HepG2 (cell line): Measurements from ENCODE around the gene CIROP. TPM values are rescaled to one million over a fixed set of nuclear protein-coding genes. Genes with fewer than 3 reads are reported as not detected.

ENCODE experiments used
- BCL6 ChIP-seq: IDR thresholded peaks from 2 replicates; pipeline ENCODE4 v1.6.1; 2016; ENCODE audit warnings: missing genetic modification reagents, missing compliant biosample characterization
- FOSL2 ChIP-seq: sonication (generic); formaldehyde crosslinking; IDR thresholded peaks from 2 replicates; pipeline ENCODE4 v1.4.0; 2020; ENCODE audit warnings: missing genetic modification reagents
- HHEX ChIP-seq: IDR thresholded peaks from 2 replicates; pipeline ENCODE4 v1.6.1; 2016; ENCODE audit warnings: control low read depth
- MYPOP ChIP-seq: sonication (generic); formaldehyde crosslinking; IDR thresholded peaks from 2 replicates; pipeline ENCODE4 v1.8.1; 2023; ENCODE audit warnings: mild to moderate bottlenecking, moderate library complexity, missing genetic modification reagents
- POLR2AphosphoS5 ChIP-seq: IDR thresholded peaks from 2 replicates; pipeline ENCODE4 v1.6.1; 2012; ENCODE audit warnings: low read depth, low read length
- RFX5 ChIP-seq: IDR thresholded peaks from 2 replicates; pipeline ENCODE4 v1.6.1; 2011; ENCODE audit warnings: low read depth, low read length, improper control_type of control experiment
- SCMH1 ChIP-seq: sonication (generic); formaldehyde crosslinking; IDR thresholded peaks from 2 replicates; pipeline ENCODE4 v1.9.0; 2021; ENCODE audit warnings: missing genetic modification reagents, mild to moderate bottlenecking, borderline replicate concordance
- SSRP1 ChIP-seq: IDR thresholded peaks from 2 replicates; pipeline ENCODE4 v1.6.1; 2016; ENCODE audit warnings: control low read depth
- STAG1 ChIP-seq: sonication (generic); formaldehyde crosslinking; IDR thresholded peaks from 2 replicates; pipeline ENCODE4 v1.4.0; 2020; ENCODE audit warnings: missing genetic modification reagents
- TBL1XR1 ChIP-seq: fragments of 150-350 bp; IDR thresholded peaks from 2 replicates; pipeline ENCODE4 v1.6.1; 2014; ENCODE audit warnings: borderline replicate concordance, low read length; ENCODE audit not compliant: partially characterized antibody
- TBX2 ChIP-seq: sonication (generic); formaldehyde crosslinking; IDR thresholded peaks from 2 replicates; pipeline ENCODE4 v1.5.0; 2020; ENCODE audit warnings: missing genetic modification reagents, mild to moderate bottlenecking, borderline replicate concordance
- ZNF318 ChIP-seq: sonication (generic); formaldehyde crosslinking; IDR thresholded peaks from 2 replicates; pipeline ENCODE4 v1.4.0; 2020; ENCODE audit warnings: mild to moderate bottlenecking, missing genetic modification reagents
- ZNF331 ChIP-seq: sonication (generic); formaldehyde crosslinking; IDR thresholded peaks from 2 replicates; pipeline ENCODE4 v1.4.0; 2020; ENCODE audit warnings: missing genetic modification reagents
- ZNF335 ChIP-seq: sonication (generic); formaldehyde crosslinking; IDR thresholded peaks from 2 replicates; pipeline ENCODE4 v1.4.0; 2020; ENCODE audit warnings: missing genetic modification reagents
- ZNF414 ChIP-seq: sonication (generic); formaldehyde crosslinking; IDR thresholded peaks from 2 replicates; pipeline ENCODE4 v1.5.0; 2020; ENCODE audit warnings: missing genetic modification reagents
- ZNF460 ChIP-seq: sonication (generic); formaldehyde crosslinking; IDR thresholded peaks from 2 replicates; pipeline ENCODE4 v1.5.1; 2020; ENCODE audit warnings: missing genetic modification reagents, mild to moderate bottlenecking, borderline replicate concordance
- ZNF567 ChIP-seq: sonication (generic); formaldehyde crosslinking; IDR thresholded peaks from 2 replicates; pipeline ENCODE4 v1.8.1; 2023; ENCODE audit warnings: mild to moderate bottlenecking, missing genetic modification reagents, borderline replicate concordance
- ZSCAN5A ChIP-seq: sonication (generic); formaldehyde crosslinking; IDR thresholded peaks from 2 replicates; pipeline ENCODE4 v1.8.0; 2022; ENCODE audit warnings: mild to moderate bottlenecking, missing genetic modification reagents, borderline replicate concordance
- polyA plus RNA-seq, 8 experiments: library from polyadenylated mRNA; depleted of rRNA in 3 of 8; stranded (reverse) in 7 of 8; unstranded in 1 of 8; fragments of >200 nt; fragmentation: Illumina TruSeq in 4 of 8; extraction: Trizol in 4 of 8; gene quantifications; 2 replicates each; pipeline versions ENCODE4 v1.2.1 to v1.2.3, GENCODE V29; 2011 to 2016; ENCODE audit warnings: low read depth in 4 of 8, missing spikeins in 1 of 8, mixed read lengths in 1 of 8; ENCODE audit not compliant: insufficient read depth in 1 of 8
- total RNA-seq, 5 experiments: library from RNA; depleted of rRNA; stranded (reverse); fragments of >200 nt; fragmentation: Illumina TruSeq; extraction: Trizol; gene quantifications; 2 replicates each; pipeline ENCODE4 v1.2.3, GENCODE V29; 2016; ENCODE audit warnings: low read depth in 1 of 5

The CIROP gene
- total and polyA plus RNA-seq, 2 of the 13 experiments (the other 11 are each of a cell fraction or from before 2014, with no cell fraction given), result 0.07 TPM; not detected in 1

- TF ChIP-seq ZNF335 (CRISPR knock-in tag) (0 out of 2 replicates have a peak, but pooled peaks have one; percentile 66), BCL6 (CRISPR knock-in tag) (peak; percentile 90), MYPOP (CRISPR knock-in tag) (0 out of 2 replicates have a peak, but pooled peaks have one; percentile 5), ZNF460 (no peak), ZNF331 (peak; percentile 83), ZNF414 (no peak), TBX2 (CRISPR knock-in tag) (peak; percentile 34; the same call in 1 of the 2 replicates), POLR2AphosphoS5 (peak; percentile 93), RFX5 (peak; percentile 35; the same call in 1 of the 2 replicates), ZSCAN5A (0 out of 2 replicates have a peak, but pooled peaks have one; percentile 18), ZNF318 (CRISPR knock-in tag) (no peak; the same call in 1 of the 2 replicates), SSRP1 (no peak), FOSL2 (CRISPR knock-in tag) (peak; percentile 85), TBL1XR1 (peak; percentile 10), STAG1 (CRISPR knock-in tag) (no peak), SCMH1 (CRISPR knock-in tag) (no peak), ZNF567 (CRISPR knock-in tag) (peak; percentile 94; the same call in 1 of the 2 replicates), HHEX (CRISPR knock-in tag) (peak; percentile 48; the same call in 1 of the 2 replicates)
Observed at GRCh38 chr14:23095196-23096108, 9.3 kb downstream of the CIROP start, which contains the start of gene C14orf119 (continued).
